ENCODE measurements around the gene ITGB1.
A peak's percentile ranks its signal among the peaks of the same experiment; 100 is the strongest.

ITGB1 gene

GRCh38 chr10:32891261-32891660 lies 66.8 kb downstream of the ITGB1 start:
- no peak overlapping the region for H3K4me3 ChIP-seq (ENCODE audit: low read length in 2 of 2)
- H3K9ac ChIP-seq (ENCODE audit: low read depth, low read length, poor library complexity), result no peak overlapping the region
- WGBS, 2 donors (ENCODE audit: extremely low coverage in 2 of 2, insufficient read length in 2 of 2, insufficient replicate concordance in 1 of 2), result no CpG with 5 or more reads among the region's 8 CpGs
- no peaks in the 10 kb centered on the region for H3K27me3 ChIP-seq (ENCODE audit: control insufficient read depth in 3 of 3, insufficient read depth in 3 of 3, low read depth in 1 of 3, low read length in 3 of 3)
- peaks cover 0 to 2% of the 10 kb centered on the region in 2 donors for H3K9me3 ChIP-seq (replicated peaks in 1 of 2; ENCODE audit: control insufficient read depth in 2 of 2, insufficient read depth in 1 of 2, low read depth in 1 of 2, low read length in 2 of 2)
- H3K14ac ChIP-seq (ENCODE audit: low read length), result no peak overlapping the region
- no peak overlapping the region for H4K8ac ChIP-seq (ENCODE audit: low read depth, low read length)
- peaks cover 0 to 11% of the 10 kb centered on the region in 2 donors for H3K36me3 ChIP-seq (replicated peaks in 1 of 2; ENCODE audit: control insufficient read depth in 2 of 2, insufficient read depth in 2 of 2, low read length in 2 of 2)
- no peak overlapping the region for H2AK5ac ChIP-seq (ENCODE audit: low read depth, low read length)
- no peak overlapping the region for H3K4ac ChIP-seq (ENCODE audit: low read length)
- H3K79me1 ChIP-seq (ENCODE audit: low read depth, low read length), result no peaks in the 10 kb centered on the region
- H2BK12ac ChIP-seq (ENCODE audit: low read length), result no peak overlapping the region
- H2BK5ac ChIP-seq (ENCODE audit: low read length), result no peak overlapping the region
- no peak overlapping the region for H2BK15ac ChIP-seq (ENCODE audit: low read length)
- H3K27ac ChIP-seq (replicated peaks; ENCODE audit: low read length), result no peak overlapping the region
- H3K4me2 ChIP-seq (ENCODE audit: insufficient read depth, low read length, poor library complexity, severe bottlenecking), result no peak overlapping the region
- H2BK120ac ChIP-seq (ENCODE audit: low read depth, low read length), result no peak overlapping the region
- no peak for DNase-seq (ENCODE audit: low spot score)
- H2AFZ ChIP-seq (ENCODE audit: low read length), result no peak overlapping the region
- H3K18ac ChIP-seq (ENCODE audit: low read length), result no peak overlapping the region
- H3K4me1 ChIP-seq (ENCODE audit: control insufficient read depth in 2 of 2, insufficient read depth in 1 of 2, low read depth in 1 of 2, low read length in 2 of 2), result no peaks in the 10 kb centered on the region
- no peak overlapping the region for H3K23ac ChIP-seq (ENCODE audit: low read depth, low read length, poor library complexity)
- H4K91ac ChIP-seq (ENCODE audit: low read depth, low read length, poor library complexity), result no peak overlapping the region

- no peak overlapping the region for H3K27ac ChIP-seq (replicated peaks; ENCODE audit: low read length)
- no peak overlapping the region for H3K14ac ChIP-seq (ENCODE audit: low read length)
- H2BK15ac ChIP-seq (ENCODE audit: low read length), result no peak overlapping the region
- H3K79me1 ChIP-seq (ENCODE audit: low read depth, low read length), result no peaks in the 10 kb centered on the region
- no CpG with 5 or more reads among the region's 3 CpGs for WGBS, 2 donors (ENCODE audit: extremely low coverage in 2 of 2, insufficient read length in 2 of 2, insufficient replicate concordance in 1 of 2)
- H2AFZ ChIP-seq (ENCODE audit: low read length), result no peak overlapping the region
- DNase-seq (ENCODE audit: low spot score), result no peak
- no peak overlapping the region for H4K8ac ChIP-seq (ENCODE audit: low read depth, low read length)
- H4K91ac ChIP-seq (ENCODE audit: low read depth, low read length, poor library complexity), result no peak overlapping the region
- no peak overlapping the region for H2BK5ac ChIP-seq (ENCODE audit: low read length)
- H3K36me3 ChIP-seq (replicated peaks in 1 of 2; ENCODE audit: control insufficient read depth in 2 of 2, insufficient read depth in 2 of 2, low read length in 2 of 2), result peaks cover 0 to 2% of the 10 kb centered on the region in 2 donors
- H3K9ac ChIP-seq (ENCODE audit: low read depth, low read length, poor library complexity), result no peak overlapping the region
- H3K4me1 ChIP-seq (ENCODE audit: control insufficient read depth in 2 of 2, insufficient read depth in 1 of 2, low read depth in 1 of 2, low read length in 2 of 2), result no peaks in the 10 kb centered on the region
- no peak overlapping the region for H2BK12ac ChIP-seq (ENCODE audit: low read length)
- H2BK120ac ChIP-seq (ENCODE audit: low read depth, low read length), result no peak overlapping the region
- no peak overlapping the region for H3K4ac ChIP-seq (ENCODE audit: low read length)
- peaks cover 0 to 2% of the 10 kb centered on the region in 2 donors for H3K9me3 ChIP-seq (replicated peaks in 1 of 2; ENCODE audit: control insufficient read depth in 2 of 2, insufficient read depth in 1 of 2, low read depth in 1 of 2, low read length in 2 of 2)
- H3K27me3 ChIP-seq (ENCODE audit: control insufficient read depth in 3 of 3, insufficient read depth in 3 of 3, low read depth in 1 of 3, low read length in 3 of 3), result no peaks in the 10 kb centered on the region
- no peak overlapping the region for H3K18ac ChIP-seq (ENCODE audit: low read length)
- H2AK5ac ChIP-seq (ENCODE audit: low read depth, low read length), result no peak overlapping the region
- H3K23ac ChIP-seq (ENCODE audit: low read depth, low read length, poor library complexity), result no peak overlapping the region
- no peak overlapping the region for H3K4me2 ChIP-seq (ENCODE audit: insufficient read depth, low read length, poor library complexity, severe bottlenecking)
- no peak overlapping the region for H3K4me3 ChIP-seq (ENCODE audit: low read length in 2 of 2)
Measured at GRCh38 chr10:32890444-32890843, 67.6 kb downstream of the ITGB1 start.

- no peak overlapping the region for H3K27ac ChIP-seq (replicated peaks; ENCODE audit: low read length)
- H3K4me2 ChIP-seq (ENCODE audit: insufficient read depth, low read length, poor library complexity, severe bottlenecking), result no peak overlapping the region
- no peak overlapping the region for H2BK12ac ChIP-seq (ENCODE audit: low read length)
- no peak overlapping the region for H3K18ac ChIP-seq (ENCODE audit: low read length)
- no peak overlapping the region for H2AFZ ChIP-seq (ENCODE audit: low read length)
- no peak overlapping the region for H3K23ac ChIP-seq (ENCODE audit: low read depth, low read length, poor library complexity)
- H3K4me3 ChIP-seq (ENCODE audit: low read length in 2 of 2), result no peak overlapping the region
- H3K36me3 ChIP-seq (replicated peaks in 1 of 2; ENCODE audit: control insufficient read depth in 2 of 2, insufficient read depth in 2 of 2, low read length in 2 of 2), result no peaks in the 10 kb centered on the region
- no peak overlapping the region for H4K8ac ChIP-seq (ENCODE audit: low read depth, low read length)
- no CpG with 5 or more reads among the region's 1 CpG for WGBS, 2 donors (ENCODE audit: extremely low coverage in 2 of 2, insufficient read length in 2 of 2, insufficient replicate concordance in 1 of 2)
- no peak overlapping the region for H3K9ac ChIP-seq (ENCODE audit: low read depth, low read length, poor library complexity)
- no peak overlapping the region for H2BK15ac ChIP-seq (ENCODE audit: low read length)
- H3K14ac ChIP-seq (ENCODE audit: low read length), result no peak overlapping the region
- no peak overlapping the region for H2BK120ac ChIP-seq (ENCODE audit: low read depth, low read length)
- no peak overlapping the region for H2BK5ac ChIP-seq (ENCODE audit: low read length)
- DNase-seq (ENCODE audit: low spot score), result no peak
- no peak overlapping the region for H3K4ac ChIP-seq (ENCODE audit: low read length)
- peaks cover 0 to 2% of the 10 kb centered on the region in 2 donors for H3K9me3 ChIP-seq (replicated peaks in 1 of 2; ENCODE audit: control insufficient read depth in 2 of 2, insufficient read depth in 1 of 2, low read depth in 1 of 2, low read length in 2 of 2)
- H3K79me1 ChIP-seq (ENCODE audit: low read depth, low read length), result no peaks in the 10 kb centered on the region
- no peak overlapping the region for H4K91ac ChIP-seq (ENCODE audit: low read depth, low read length, poor library complexity)
- no peaks in the 10 kb centered on the region for H3K4me1 ChIP-seq (ENCODE audit: control insufficient read depth in 2 of 2, insufficient read depth in 1 of 2, low read depth in 1 of 2, low read length in 2 of 2)
- H3K27me3 ChIP-seq (ENCODE audit: control insufficient read depth in 3 of 3, insufficient read depth in 3 of 3, low read depth in 1 of 3, low read length in 3 of 3), result no peaks in the 10 kb centered on the region
- no peak overlapping the region for H2AK5ac ChIP-seq (ENCODE audit: low read depth, low read length)
Measured at GRCh38 chr10:32889631-32890212, 68.3 kb downstream of the ITGB1 start.

GRCh38 chr10:32888161-32888927 lies 69.7 kb downstream of the ITGB1 start:
- no peak overlapping the region for H2AFZ ChIP-seq (ENCODE audit: low read length)
- no peak overlapping the region for H3K4ac ChIP-seq (ENCODE audit: low read length)
- no peak for DNase-seq (ENCODE audit: low spot score)
- peak overlapping the region; percentile 80 for H3K18ac ChIP-seq (ENCODE audit: low read length)
- H2BK12ac ChIP-seq (ENCODE audit: low read length), result no peak overlapping the region
- H3K9ac ChIP-seq (ENCODE audit: low read depth, low read length, poor library complexity), result peak overlapping the region; percentile 67
- no CpG with 5 or more reads among the region's 11 CpGs for WGBS, 2 donors (ENCODE audit: extremely low coverage in 2 of 2, insufficient read length in 2 of 2, insufficient replicate concordance in 1 of 2)
- H2AK5ac ChIP-seq (ENCODE audit: low read depth, low read length), result peak overlapping the region; percentile 56
- no peak overlapping the region for H3K14ac ChIP-seq (ENCODE audit: low read length)
- no peaks in the 10 kb centered on the region for H3K27me3 ChIP-seq (ENCODE audit: control insufficient read depth in 3 of 3, insufficient read depth in 3 of 3, low read depth in 1 of 3, low read length in 3 of 3)
- no peak overlapping the region for H2BK15ac ChIP-seq (ENCODE audit: low read length)
- no peak overlapping the region for H4K91ac ChIP-seq (ENCODE audit: low read depth, low read length, poor library complexity)
- H3K79me1 ChIP-seq (ENCODE audit: low read depth, low read length), result no peaks in the 10 kb centered on the region
- H2BK5ac ChIP-seq (ENCODE audit: low read length), result no peak overlapping the region
- H3K36me3 ChIP-seq (replicated peaks in 1 of 2; ENCODE audit: control insufficient read depth in 2 of 2, insufficient read depth in 2 of 2, low read length in 2 of 2), result no peaks in the 10 kb centered on the region
- no peak overlapping the region for H2BK120ac ChIP-seq (ENCODE audit: low read depth, low read length)
- no peak overlapping the region for H3K4me3 ChIP-seq (ENCODE audit: low read length in 2 of 2)
- H4K8ac ChIP-seq (ENCODE audit: low read depth, low read length), result peak overlapping the region; percentile 89
- H3K4me1 ChIP-seq (ENCODE audit: control insufficient read depth in 2 of 2, insufficient read depth in 1 of 2, low read depth in 1 of 2, low read length in 2 of 2), result no peaks in the 10 kb centered on the region
- H3K27ac ChIP-seq (replicated peaks; ENCODE audit: low read length), result no peak overlapping the region
- no peak overlapping the region for H3K4me2 ChIP-seq (ENCODE audit: insufficient read depth, low read length, poor library complexity, severe bottlenecking)
- H3K23ac ChIP-seq (ENCODE audit: low read depth, low read length, poor library complexity), result peak overlapping the region; percentile 44
- H3K9me3 ChIP-seq (replicated peaks in 1 of 2; ENCODE audit: control insufficient read depth in 2 of 2, insufficient read depth in 1 of 2, low read depth in 1 of 2, low read length in 2 of 2), result peaks cover 0 to 2% of the 10 kb centered on the region in 2 donors
